Thymus (tissue), 11 donors: ENCODE data around the gene EIF2S2. TPM values are rescaled to one million over a fixed set of nuclear protein-coding genes. Genes with fewer than 3 reads are reported as not detected.

Source experiments
- DNase-seq, 9 donors: peaks; one replicate each; pipeline ENCODE4 v3.0.0-alpha.2; 2013; ENCODE audit warnings: low spot score in 9 of 9, low read depth in 6 of 9, missing footprints in 1 of 9
- H3K27ac ChIP-seq, 2 donors: one replicate each; pipeline ENCODE4 v1.5.1; 2013; ENCODE audit warnings: control low read depth in 1 of 2, low read depth in 1 of 2, low read length in 1 of 2, mild to moderate bottlenecking in 1 of 2, moderate library complexity in 1 of 2
- H3K27me3 ChIP-seq, 2 donors: one replicate each; pipeline ENCODE4 v1.5.1; 2013; ENCODE audit warnings: low read length in 1 of 2; ENCODE audit not compliant: control insufficient read depth in 2 of 2, insufficient read depth in 1 of 2
- H3K36me3 ChIP-seq, 2 donors: one replicate each; pipeline ENCODE4 v1.5.1; 2013; ENCODE audit warnings: low read length in 1 of 2, mild to moderate bottlenecking in 1 of 2, moderate library complexity in 1 of 2; ENCODE audit not compliant: control insufficient read depth in 2 of 2, insufficient read depth in 2 of 2
- H3K4me1 ChIP-seq, 2 donors: one replicate each; pipeline ENCODE4 v1.5.1; 2013; ENCODE audit warnings: low read length in 2 of 2; ENCODE audit not compliant: control insufficient read depth in 2 of 2, insufficient read depth in 2 of 2
- H3K4me3 ChIP-seq, 2 donors: one replicate each; pipeline ENCODE4 v1.5.1; 2013; ENCODE audit warnings: low read length in 2 of 2, control low read depth in 1 of 2, mild to moderate bottlenecking in 1 of 2
- H3K9me3 ChIP-seq, 2 donors: one replicate each; pipeline ENCODE4 v1.5.1; 2013; ENCODE audit warnings: low read length in 1 of 2, mild to moderate bottlenecking in 1 of 2; ENCODE audit not compliant: control insufficient read depth in 2 of 2, insufficient read depth in 1 of 2
- WGBS: extraction: QIAGEN DNeasy Blood & Tissue Kit; methylation state at CpG from one replicate; pipeline ENCODE4 v1.1.7; 2013; 5-methylcytosine and 5-hydroxymethylcytosine counted together
- polyA plus RNA-seq: library from polyadenylated mRNA; stranded (reverse); fragments of 200-250 nt; gene quantifications from one replicate; pipeline ENCODE4 v1.2.3, GENCODE V29; 2013
- total RNA-seq: library from RNA; stranded (reverse); fragments of 120-200 nt; gene quantifications from one replicate; pipeline ENCODE4 v1.2.4, GENCODE V29; 2013
- donor health status: healthy.

EIF2S2 gene
- total and polyA plus RNA-seq, 2 donors, result 48.4 to 78.1 TPM

- no peaks in the 10 kb centered on the region for H3K9me3 ChIP-seq
- peaks cover 3 to 35% of the 10 kb centered on the region in 2 donors for H3K36me3 ChIP-seq
- H3K27me3 ChIP-seq, result no peaks in the 10 kb centered on the region
- DNase-seq, result no peak
- H3K27ac ChIP-seq, result no peak overlapping the region
- peaks cover 0 to 4% of the 10 kb centered on the region in 2 donors for H3K4me1 ChIP-seq
- no peak overlapping the region for H3K4me3 ChIP-seq
- WGBS, result 97% methylated on average over 4 of the region's 4 CpGs
Observed at GRCh38 chr20:34049897-34050695, 61.9 kb downstream of the EIF2S2 start.

- H3K4me3 ChIP-seq, result no peak overlapping the region
- no peaks in the 10 kb centered on the region for H3K27me3 ChIP-seq
- 93% methylated on average over 1 of the region's 1 CpG for WGBS
- no peak for DNase-seq
- peaks cover 0 to 4% of the 10 kb centered on the region in 2 donors for H3K4me1 ChIP-seq
- no peak overlapping the region for H3K27ac ChIP-seq
- H3K36me3 ChIP-seq, result peaks cover 7 to 35% of the 10 kb centered on the region in 2 donors
- no peaks in the 10 kb centered on the region for H3K9me3 ChIP-seq
Observed at GRCh38 chr20:34049389-34049788, 62.7 kb downstream of the EIF2S2 start.

- WGBS, result 98% methylated on average over 4 of the region's 4 CpGs
- Histone ChIP-seq H3K4me1 (peaks cover 0 to 8% of the 10 kb centered on the region in 2 donors), H3K27me3 (no peaks in the 10 kb centered on the region), H3K27ac (no peak overlapping the region), H3K9me3 (no peaks in the 10 kb centered on the region), H3K4me3 (no peak overlapping the region), H3K36me3 (peaks cover 9 to 43% of the 10 kb centered on the region in 2 donors)
- no peak for DNase-seq
Observed at GRCh38 chr20:34047917-34048316, 64.1 kb downstream of the EIF2S2 start.

GRCh38 chr20:34047010-34047687, 64.9 kb downstream of the EIF2S2 start:
- DNase-seq, result no peak
- Histone ChIP-seq H3K27me3 (no peaks in the 10 kb centered on the region), H3K4me1 (peaks cover under 1 to 12% of the 10 kb centered on the region in 2 donors), H3K36me3 (peaks cover 9 to 44% of the 10 kb centered on the region in 2 donors), H3K9me3 (no peaks in the 10 kb centered on the region), H3K27ac (no peak overlapping the region), H3K4me3 (no peak overlapping the region)
- WGBS, result 97% methylated on average over 7 of the region's 7 CpGs

GRCh38 chr20:34045930-34046725, 65.9 kb downstream of the EIF2S2 start:
- H3K36me3 ChIP-seq, result peaks cover 9 to 46% of the 10 kb centered on the region in 2 donors
- H3K27ac ChIP-seq, result no peak overlapping the region
- no peaks in the 10 kb centered on the region for H3K9me3 ChIP-seq
- no peak for DNase-seq
- no peaks in the 10 kb centered on the region for H3K27me3 ChIP-seq
- no peak overlapping the region for H3K4me3 ChIP-seq
- peaks cover 4 to 16% of the 10 kb centered on the region in 2 donors for H3K4me1 ChIP-seq
- 98% methylated on average over 5 of the region's 5 CpGs for WGBS

- Histone ChIP-seq H3K36me3 (peaks cover 9 to 44% of the 10 kb centered on the region in 2 donors), H3K27ac (no peak overlapping the region), H3K9me3 (no peaks in the 10 kb centered on the region), H3K27me3 (no peaks in the 10 kb centered on the region), H3K4me1 (peaks cover 4 to 16% of the 10 kb centered on the region in 2 donors), H3K4me3 (no peak overlapping the region)
- WGBS, result 64% methylated on average over 2 of the region's 2 CpGs
- DNase-seq, result no peak
Observed at GRCh38 chr20:34045294-34045693, 66.7 kb downstream of the EIF2S2 start.

GRCh38 chr20:34043025-34043424, 69.0 kb downstream of the EIF2S2 start:
- H3K4me1 ChIP-seq, result peaks cover 4 to 18% of the 10 kb centered on the region in 2 donors

GRCh38 chr20:34042262-34042661, 69.8 kb downstream of the EIF2S2 start:
- WGBS, result 78% methylated on average over 4 of the region's 4 CpGs
- peaks cover 11 to 25% of the 10 kb centered on the region in 2 donors for H3K4me1 ChIP-seq
- H3K36me3 ChIP-seq, result peaks cover 12 to 39% of the 10 kb centered on the region in 2 donors
- H3K4me3 ChIP-seq, result no peak overlapping the region
- H3K9me3 ChIP-seq, result no peaks in the 10 kb centered on the region
- DNase-seq, result peak in 3 of 9 donors; percentile 19 to 46 (median 36)
- H3K27me3 ChIP-seq, result no peaks in the 10 kb centered on the region
- H3K27ac ChIP-seq, result no peak overlapping the region

More at GRCh38 chr20:34043025-34043424, 69.0 kb downstream of the EIF2S2 start:
- Histone ChIP-seq H3K4me3 (no peak overlapping the region), H3K36me3 (peaks cover 13 to 38% of the 10 kb centered on the region in 2 donors), H3K27me3 (no peaks in the 10 kb centered on the region), H3K27ac (no peak overlapping the region), H3K9me3 (no peaks in the 10 kb centered on the region)
- no peak for DNase-seq
